Measurements from ENCODE around the gene DAO.

DNA sequence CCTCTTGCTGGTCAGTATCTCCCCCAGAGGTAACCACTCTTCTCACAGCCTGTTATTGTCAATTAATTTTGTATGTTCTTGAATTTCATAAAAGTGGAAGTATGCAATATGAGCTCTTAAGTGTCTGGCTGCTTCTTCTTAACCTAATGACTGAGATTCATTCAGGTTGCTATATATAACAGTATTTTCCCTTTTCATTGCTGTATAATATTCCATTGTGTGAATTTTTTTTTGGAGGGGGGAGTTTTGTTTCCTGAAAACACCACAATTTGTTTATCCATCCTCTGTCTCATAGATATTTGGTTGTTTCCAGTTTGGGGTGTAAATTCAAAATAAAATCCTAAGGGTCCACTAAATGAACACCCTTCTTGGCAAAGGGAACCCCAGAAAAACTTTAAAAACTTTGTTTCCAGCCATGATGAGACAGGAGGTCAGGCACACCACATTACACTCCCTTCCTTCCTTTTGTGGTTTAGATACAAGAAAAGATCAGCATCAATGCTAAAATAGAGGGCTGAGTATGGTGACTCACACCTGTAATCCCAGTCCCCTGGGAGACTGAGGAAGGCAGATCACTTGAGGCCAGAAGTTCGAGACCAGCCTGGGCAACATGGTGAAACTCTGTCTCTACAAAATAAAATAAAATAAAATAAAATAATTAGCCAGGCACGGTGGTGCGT is 4.1 kb upstream of the DAO start:
- TF ChIP-seq, protein P1, sequence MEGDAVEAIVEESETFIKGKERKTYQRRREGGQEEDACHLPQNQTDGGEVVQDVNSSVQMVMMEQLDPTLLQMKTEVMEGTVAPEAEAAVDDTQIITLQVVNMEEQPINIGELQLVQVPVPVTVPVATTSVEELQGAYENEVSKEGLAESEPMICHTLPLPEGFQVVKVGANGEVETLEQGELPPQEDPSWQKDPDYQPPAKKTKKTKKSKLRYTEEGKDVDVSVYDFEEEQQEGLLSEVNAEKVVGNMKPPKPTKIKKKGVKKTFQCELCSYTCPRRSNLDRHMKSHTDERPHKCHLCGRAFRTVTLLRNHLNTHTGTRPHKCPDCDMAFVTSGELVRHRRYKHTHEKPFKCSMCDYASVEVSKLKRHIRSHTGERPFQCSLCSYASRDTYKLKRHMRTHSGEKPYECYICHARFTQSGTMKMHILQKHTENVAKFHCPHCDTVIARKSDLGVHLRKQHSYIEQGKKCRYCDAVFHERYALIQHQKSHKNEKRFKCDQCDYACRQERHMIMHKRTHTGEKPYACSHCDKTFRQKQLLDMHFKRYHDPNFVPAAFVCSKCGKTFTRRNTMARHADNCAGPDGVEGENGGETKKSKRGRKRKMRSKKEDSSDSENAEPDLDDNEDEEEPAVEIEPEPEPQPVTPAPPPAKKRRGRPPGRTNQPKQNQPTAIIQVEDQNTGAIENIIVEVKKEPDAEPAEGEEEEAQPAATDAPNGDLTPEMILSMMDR (IDR thresholded peaks at IDR 0.05; ENCODE audit: borderline replicate concordance, extremely low read depth, low read length, poor library complexity, severe bottlenecking): no peak
- TF ChIP-seq EZH2 (IDR thresholded peaks at IDR 0.05; ENCODE audit: borderline replicate concordance, low read depth, low read length, severe bottlenecking): no peak

Measured in DND-41 (cell line).